Thyroid gland (tissue), 4 donors: ENCODE measurements around the gene TSHZ1. TPM values are rescaled to one million over a fixed set of nuclear protein-coding genes. Genes with fewer than 3 reads are reported as not detected.

ENCODE experiments used
- DNase-seq, 2 donors: peaks; one replicate each; pipeline ENCODE4 v3.0.0-alpha.2; 2019
- H3K27ac ChIP-seq, 3 donors: fragments of 200-600 bp; sonication (generic); 1 replicate in 2 of 3; 2 replicates in 1 of 3; pipeline ENCODE4 v1.5.1; 2016 to 2019; ENCODE audit warnings: mild to moderate bottlenecking in 1 of 3, moderate library complexity in 1 of 3
- H3K27me3 ChIP-seq: fragments of 200-600 bp; sonication (generic); one replicate; pipeline ENCODE4 v1.5.1; 2019
- H3K36me3 ChIP-seq, 2 donors: fragments of 200-600 bp; sonication (generic); one replicate each; pipeline ENCODE4 v1.5.1; 2016 to 2019
- H3K4me1 ChIP-seq, 2 donors: fragments of 200-600 bp; sonication (generic); one replicate each; pipeline ENCODE4 v1.5.1; 2017 to 2019
- H3K4me3 ChIP-seq, 3 donors: fragments of 200-600 bp; sonication (generic); replicated peaks in 1 of 3; 1 replicate in 2 of 3; 2 replicates in 1 of 3; pipeline ENCODE4 v1.5.1; 2016; ENCODE audit warnings: mild to moderate bottlenecking in 1 of 3
- H3K9me3 ChIP-seq: fragments of 200-600 bp; sonication (generic); one replicate; pipeline ENCODE4 v1.5.1; 2017
- CTCF ChIP-seq, 6 experiments: fragments of 200-600 bp in 3 of 6; fragments of 450-650 bp in 3 of 6; sonication (generic) in 3 of 6; IDR thresholded peaks; one replicate each; pipeline ENCODE4 v1.5.1; 2016 to 2019; ENCODE audit warnings: antibody characterized with exemption in 6 of 6, mild to moderate bottlenecking in 2 of 6, inconsistent platforms in 1 of 6, moderate library complexity in 1 of 6
- POLR2A ChIP-seq, 2 donors: fragments of 450-650 bp; IDR thresholded peaks; one replicate each; pipeline ENCODE4 v1.6.1; 2017; ENCODE audit warnings: antibody characterized with exemption in 2 of 2, mild to moderate bottlenecking in 2 of 2, moderate library complexity in 1 of 2
- WGBS, 2 donors: methylation state at CpG; one replicate each; pipeline ENCODE4 v1.1.5; 2017; 5-methylcytosine and 5-hydroxymethylcytosine counted together
- intact Hi-C: fragments of 100-400 bp; cut with DNase I; formaldehyde crosslinking; loops from one replicate; pipeline ENCODE4 v1.15.1; 2023
- total RNA-seq, 4 donors: library from RNA; depleted of rRNA; stranded (reverse); fragments of >200 nt; gene quantifications; one replicate each; pipeline ENCODE4 v1.2.3, GENCODE V29; 2016

Gene TSHZ1
- total RNA-seq, 4 donors from 2014 or later = 17.9 to 22.2 (median 19.0) TPM

- DNase-seq = no peak
- 97% methylated on average over 14 to 15 of the region's 15 CpGs for WGBS, 2 donors
These were observed 72.1 kb downstream of the TSHZ1 start for GRCh38 chr18:75282746-75283145.

DNA sequence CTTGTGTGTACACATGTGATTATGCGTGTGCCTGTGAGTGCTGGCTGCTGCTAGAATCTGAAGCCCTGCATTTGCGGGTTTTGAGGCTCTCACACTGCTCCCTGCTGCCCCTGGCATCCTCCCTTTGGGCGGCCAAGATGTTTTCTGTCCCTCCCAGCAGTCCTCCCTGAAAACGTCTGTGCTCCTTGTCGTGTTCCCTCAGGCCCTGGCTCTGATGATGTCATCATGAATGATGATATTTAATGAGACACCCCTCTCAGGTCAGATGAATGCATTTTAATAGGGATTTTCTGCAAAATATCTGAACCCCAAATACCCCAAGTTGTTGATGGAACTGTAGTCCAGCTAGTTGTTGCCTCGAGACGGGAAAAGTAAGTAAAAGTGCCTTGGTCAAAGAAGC, 73.1 kb downstream of the TSHZ1 start:
- DNase-seq = no peak
- H3K4me1 ChIP-seq = no peaks in the 10 kb centered on the region
- WGBS, 2 donors = 89 to 91% methylated on average over 7 of the region's 7 CpGs
- peaks cover 4 to 16% of the 10 kb centered on the region in 2 donors for H3K36me3 ChIP-seq
- H3K27me3 ChIP-seq = no peaks in the 10 kb centered on the region
- TF ChIP-seq POLR2A (IDR thresholded peaks at IDR 0.05) (no peak), CTCF (IDR thresholded peaks at IDR 0.05) (no peak)
- intact Hi-C loops = no loop called here
- H3K27ac ChIP-seq = no peak overlapping the region
- no peaks in the 10 kb centered on the region for H3K9me3 ChIP-seq
- H3K4me3 ChIP-seq = no peak overlapping the region

More at GRCh38 chr18:75282746-75283145, 72.1 kb downstream of the TSHZ1 start:
- TF ChIP-seq POLR2A (IDR thresholded peaks at IDR 0.05) = no peak
- TF ChIP-seq CTCF (IDR thresholded peaks at IDR 0.05) = no peak
- H3K27ac ChIP-seq = no peak overlapping the region
- intact Hi-C loops = no loop called here
- H3K27me3 ChIP-seq = no peaks in the 10 kb centered on the region
- peaks cover 0 to 5% of the 10 kb centered on the region in 2 donors for H3K4me1 ChIP-seq
- peaks cover 4 to 16% of the 10 kb centered on the region in 2 donors for H3K36me3 ChIP-seq
- no peak overlapping the region for H3K4me3 ChIP-seq
- no peaks in the 10 kb centered on the region for H3K9me3 ChIP-seq

DNA sequence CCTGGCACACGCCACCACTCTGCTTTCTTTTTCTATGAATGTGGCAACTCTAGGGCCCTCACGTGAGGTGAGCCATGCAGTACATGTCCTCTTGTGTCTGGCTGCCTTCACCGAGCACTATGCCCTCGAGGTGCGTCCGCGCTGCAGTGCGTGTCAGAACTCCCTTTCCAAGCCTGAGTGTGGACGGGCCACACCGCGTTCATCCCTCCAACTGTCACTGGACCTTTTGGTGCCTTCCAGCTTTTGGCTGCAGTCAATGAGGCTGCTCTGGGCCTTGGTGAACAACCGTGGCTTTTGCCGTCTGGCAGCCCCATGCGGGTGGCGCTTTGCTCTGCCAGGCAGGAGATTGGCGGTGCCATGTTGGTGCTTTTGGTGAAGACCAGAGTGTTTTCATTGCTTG, 74.0 kb downstream of the TSHZ1 start:
- no peaks in the 10 kb centered on the region for H3K27me3 ChIP-seq
- H3K4me1 ChIP-seq = no peaks in the 10 kb centered on the region
- no peak for DNase-seq
- no peak for TF ChIP-seq POLR2A (IDR thresholded peaks at IDR 0.05)
- TF ChIP-seq CTCF (IDR thresholded peaks at IDR 0.05) = no peak
- peaks cover 4 to 16% of the 10 kb centered on the region in 2 donors for H3K36me3 ChIP-seq
- no peak overlapping the region for H3K27ac ChIP-seq
- no peak overlapping the region for H3K4me3 ChIP-seq
- WGBS, 2 donors = 95 to 97% methylated on average over 15 to 16 of the region's 16 CpGs
- intact Hi-C loops = no loop called here
- no peaks in the 10 kb centered on the region for H3K9me3 ChIP-seq

DNA sequence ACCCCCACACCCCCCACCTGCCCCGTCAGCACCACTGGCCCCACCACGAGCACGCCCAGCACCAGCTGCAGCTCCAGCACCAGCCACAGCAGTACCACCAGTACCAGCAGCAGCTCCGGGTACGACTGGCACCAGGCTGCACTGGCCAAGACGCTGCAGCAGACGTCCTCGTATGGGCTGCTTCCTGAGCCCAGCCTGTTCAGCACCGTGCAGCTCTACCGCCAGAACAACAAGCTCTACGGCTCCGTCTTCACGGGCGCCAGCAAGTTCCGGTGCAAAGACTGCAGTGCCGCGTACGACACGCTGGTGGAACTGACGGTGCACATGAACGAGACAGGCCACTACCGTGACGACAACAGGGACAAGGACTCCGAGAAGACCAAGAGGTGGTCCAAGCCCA, 75.3 kb downstream of the TSHZ1 start:
- no peaks in the 10 kb centered on the region for H3K27me3 ChIP-seq
- no peaks in the 10 kb centered on the region for H3K9me3 ChIP-seq
- no peak for DNase-seq
- H3K36me3 ChIP-seq = peaks cover 4 to 16% of the 10 kb centered on the region in 2 donors
- intact Hi-C loops = no loop called here
- WGBS, 2 donors = 98 to 99% methylated on average over 16 to 19 of the region's 24 CpGs
- no peaks in the 10 kb centered on the region for H3K4me1 ChIP-seq
- TF ChIP-seq CTCF (IDR thresholded peaks at IDR 0.05) (no peak), POLR2A (IDR thresholded peaks at IDR 0.05) (no peak)
- H3K27ac ChIP-seq = no peak overlapping the region
- no peak overlapping the region for H3K4me3 ChIP-seq

GRCh38 chr18:75287006-75287405, 76.4 kb downstream of the TSHZ1 start:
- Histone ChIP-seq H3K27ac (no peak overlapping the region), H3K4me3 (no peak overlapping the region), H3K9me3 (no peaks in the 10 kb centered on the region), H3K27me3 (no peaks in the 10 kb centered on the region), H3K36me3 (peaks cover 4 to 16% of the 10 kb centered on the region in 2 donors), H3K4me1 (no peaks in the 10 kb centered on the region)
- intact Hi-C loops = no loop called here
- WGBS, 2 donors = 97 to 99% methylated on average over 21 to 22 of the region's 23 CpGs
- no peak for DNase-seq
- no peak for TF ChIP-seq POLR2A (IDR thresholded peaks at IDR 0.05)
- no peak for TF ChIP-seq CTCF (IDR thresholded peaks at IDR 0.05)
